ENCODE results near the gene UNK. TPM values are rescaled to one million over a fixed set of nuclear protein-coding genes. Genes with fewer than 3 reads are reported as not detected.

The UNK gene
- total and polyA plus RNA-seq, 2 of the 13 experiments (the other 11 are each of a cell fraction or from before 2014, with no cell fraction given): 31.6 to 33.0 TPM

DNA sequence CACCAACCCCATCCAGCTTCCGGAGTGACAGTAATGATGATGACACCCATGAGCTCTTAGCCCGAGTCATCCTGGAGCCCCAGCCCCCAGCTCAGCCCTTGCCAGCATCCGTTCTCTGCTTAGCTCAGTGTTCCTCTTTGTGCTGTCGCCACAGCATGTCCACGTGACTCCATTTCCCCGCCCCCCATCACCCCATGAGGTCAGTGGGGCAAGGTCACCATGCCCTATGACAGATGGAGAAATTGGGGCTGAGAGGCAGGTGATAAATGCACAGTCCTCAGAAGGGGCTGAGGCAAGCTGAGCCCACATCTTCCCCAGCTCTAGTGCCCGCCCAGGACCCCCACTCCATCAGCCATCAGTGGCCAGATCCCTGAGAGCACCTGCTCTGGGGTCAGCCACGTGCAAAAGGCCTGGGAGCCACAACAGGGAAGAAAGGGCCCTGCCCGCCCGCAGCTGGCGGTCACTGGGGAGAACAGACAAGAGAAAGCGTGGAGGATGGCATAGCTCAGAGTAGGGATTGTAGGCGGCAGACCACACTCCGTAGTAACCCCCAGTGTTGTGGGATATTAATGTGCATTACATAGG, 46.3 kb upstream of the UNK start (continued):
- TF ChIP-seq, protein P1, sequence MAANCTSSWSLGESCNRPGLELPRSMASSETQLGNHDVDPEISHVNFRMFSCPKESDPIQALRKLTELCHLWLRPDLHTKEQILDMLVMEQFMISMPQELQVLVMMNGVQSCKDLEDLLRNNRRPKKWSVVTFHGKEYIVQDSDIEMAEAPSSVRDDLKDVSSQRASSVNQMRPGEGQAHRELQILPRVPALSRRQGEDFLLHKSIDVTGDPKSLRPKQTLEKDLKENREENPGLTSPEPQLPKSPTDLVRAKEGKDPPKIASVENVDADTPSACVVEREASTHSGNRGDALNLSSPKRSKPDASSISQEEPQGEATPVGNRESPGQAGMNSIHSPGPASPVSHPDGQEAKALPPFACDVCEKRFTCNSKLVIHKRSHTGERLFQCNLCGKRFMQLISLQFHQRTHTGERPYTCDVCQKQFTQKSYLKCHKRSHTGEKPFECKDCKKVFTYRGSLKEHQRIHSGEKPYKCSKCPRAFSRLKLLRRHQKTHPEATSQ (CRISPR knock-in tag; IDR thresholded peaks at IDR 0.05; ENCODE audit: borderline replicate concordance): no peak
- TF ChIP-seq ZNF558 (CRISPR knock-in tag; IDR thresholded peaks at IDR 0.05; ENCODE audit: borderline replicate concordance) (no peak), ZSCAN31 (CRISPR knock-in tag; IDR thresholded peaks at IDR 0.05; ENCODE audit: low read depth) (no peak), RAD51 (IDR thresholded peaks at IDR 0.05; ENCODE audit: borderline replicate concordance) (peak; percentile 82), ZXDC (CRISPR knock-in tag; IDR thresholded peaks at IDR 0.05) (no peak), ZNF629 (CRISPR knock-in tag; conservative IDR thresholded peaks at IDR 0.05) (no peak), SMARCE1 (IDR thresholded peaks at IDR 0.05; ENCODE audit: borderline replicate concordance) (no peak), ZKSCAN1 (IDR thresholded peaks at IDR 0.05; ENCODE audit: low read length) (no peak), ZNF83 (CRISPR knock-in tag; IDR thresholded peaks at IDR 0.05; ENCODE audit: borderline replicate concordance) (peak; percentile 59; the same call in 1 of the 2 replicates), ZNF746 (CRISPR knock-in tag; IDR thresholded peaks at IDR 0.05) (no peak), SAP130 (CRISPR knock-in tag; IDR thresholded peaks at IDR 0.05; ENCODE audit: low read depth) (peak; percentile 80), NFIC (IDR thresholded peaks at IDR 0.05; ENCODE audit: low read length) (no peak), TFDP2 (CRISPR knock-in tag; IDR thresholded peaks at IDR 0.05) (no peak), ZNF207 (IDR thresholded peaks at IDR 0.05; ENCODE audit: borderline replicate concordance) (no peak), MTF1 (CRISPR knock-in tag; IDR thresholded peaks at IDR 0.05) (no peak), ZNF329 (CRISPR knock-in tag; IDR thresholded peaks at IDR 0.05; ENCODE audit: low read depth) (no peak), RELA (CRISPR knock-in tag; IDR thresholded peaks at IDR 0.05) (no peak), CEBPG (CRISPR knock-in tag; IDR thresholded peaks at IDR 0.05) (peak; percentile 34; the same call in 1 of the 2 replicates), ZNF225 (CRISPR knock-in tag; IDR thresholded peaks at IDR 0.05) (0 out of 2 replicates have a peak, but pooled peaks have one; percentile 71), ZFYVE20 (CRISPR knock-in tag; IDR thresholded peaks at IDR 0.05; ENCODE audit: borderline replicate concordance, low read depth) (no peak), SOX13 (IDR thresholded peaks at IDR 0.05) (no peak), SOX13 (CRISPR knock-in tag; conservative IDR thresholded peaks at IDR 0.05 in 1 of 2, IDR thresholded peaks at IDR 0.05 in 1 of 2) (peak in 1 of 2 experiments; percentile 50; a peak in 2 of 4 replicates), JUNB (CRISPR knock-in tag; IDR thresholded peaks at IDR 0.05; ENCODE audit: borderline replicate concordance) (no peak), CENPBD1 (CRISPR knock-in tag; IDR thresholded peaks at IDR 0.05; ENCODE audit: borderline replicate concordance, low read depth) (no peak)
- TF ChIP-seq, protein P2, sequence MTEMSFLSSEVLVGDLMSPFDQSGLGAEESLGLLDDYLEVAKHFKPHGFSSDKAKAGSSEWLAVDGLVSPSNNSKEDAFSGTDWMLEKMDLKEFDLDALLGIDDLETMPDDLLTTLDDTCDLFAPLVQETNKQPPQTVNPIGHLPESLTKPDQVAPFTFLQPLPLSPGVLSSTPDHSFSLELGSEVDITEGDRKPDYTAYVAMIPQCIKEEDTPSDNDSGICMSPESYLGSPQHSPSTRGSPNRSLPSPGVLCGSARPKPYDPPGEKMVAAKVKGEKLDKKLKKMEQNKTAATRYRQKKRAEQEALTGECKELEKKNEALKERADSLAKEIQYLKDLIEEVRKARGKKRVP (CRISPR knock-in tag; IDR thresholded peaks at IDR 0.05): peak in 1 of 2 experiments; percentile 59; a peak in 1 of 4 replicates

Data from HepG2 (cell line).